Heart right ventricle (tissue), 16 donors: Measurements from ENCODE around the gene DDIT4. TPM values are rescaled to one million over a fixed set of nuclear protein-coding genes. Genes with fewer than 3 reads are reported as not detected.

Experiments used
- ATAC-seq, 8 donors: fragments of 200-7000 bp; cut with Tn5 transposase; one replicate each; pipeline ENCODE4 v1.9.1; 2020; ENCODE audit warnings: mild to moderate bottlenecking in 8 of 8, moderate library complexity in 8 of 8, moderate number of reproducible peaks in 1 of 8
- DNase-seq, 2 donors: peaks; one replicate each; pipeline ENCODE4 v3.0.0-alpha.2; 2020
- H3K27ac ChIP-seq, 10 donors: fragments of 200-600 bp; sonication (generic) in 2 of 10; one replicate each; pipeline versions ENCODE4 v1.5.0 to v1.8.0; 2020 to 2022; ENCODE audit warnings: mild to moderate bottlenecking in 3 of 10
- H3K27me3 ChIP-seq, 7 donors: fragments of 200-600 bp; one replicate each; pipeline ENCODE4 v1.8.0; 2021 to 2022; ENCODE audit warnings: mild to moderate bottlenecking in 2 of 7
- H3K36me3 ChIP-seq, 9 donors: fragments of 200-600 bp; sonication (generic) in 1 of 9; one replicate each; pipeline versions ENCODE4 v1.5.0 to v1.8.0; 2020 to 2022; ENCODE audit warnings: mild to moderate bottlenecking in 2 of 9
- H3K4me1 ChIP-seq, 9 donors: fragments of 200-600 bp; sonication (generic) in 1 of 9; one replicate each; pipeline versions ENCODE4 v1.5.0 to v1.8.0; 2020 to 2022; ENCODE audit warnings: mild to moderate bottlenecking in 4 of 9
- H3K4me3 ChIP-seq, 10 donors: fragments of 200-600 bp; sonication (generic) in 2 of 10; one replicate each; pipeline versions ENCODE4 v1.5.0 to v1.8.0; 2020 to 2022; ENCODE audit warnings: mild to moderate bottlenecking in 7 of 10, moderate library complexity in 2 of 10
- H3K9me3 ChIP-seq, 11 donors: fragments of 200-600 bp in 10 of 11; sonication (generic) in 2 of 11; one replicate each; pipeline versions ENCODE4 v1.5.0 to v1.8.0; 2013 to 2022; ENCODE audit warnings: mild to moderate bottlenecking in 2 of 11, control low read depth in 1 of 11, moderate library complexity in 1 of 11
- WGBS, 2 donors: extraction: QIAGEN DNeasy Blood & Tissue Kit; methylation state at CpG; one replicate each; pipeline ENCODE4 v1.1.7; 2013; ENCODE audit warnings: inconsistent platforms in 1 of 2; 5-methylcytosine and 5-hydroxymethylcytosine counted together
- intact Hi-C, 10 donors: fragments of 100-400 bp; cut with DNase I; formaldehyde crosslinking; loops; one replicate each; pipeline versions ENCODE4 v1.11.1 to v1.14.2; 2022
- polyA plus RNA-seq, 2 donors: library from polyadenylated mRNA; stranded (reverse); fragments of 200-250 nt; gene quantifications; one replicate each; pipeline ENCODE4 v1.2.3, GENCODE V29; 2013
- total RNA-seq, 10 donors: library from RNA; stranded (reverse); fragmentation: NEBNext Ultra II Directional in 3 of 10; extraction: Animal tissue kit (Norgen Biotek cat#: 25700) in 3 of 10; gene quantifications; one replicate each; pipeline versions ENCODE4 v1.2.1 to v1.2.4, GENCODE V29; 2021 to 2023
- TF ChIP-seq, protein P1 (sequence below), 9 donors: fragments of 200-600 bp; sonication (generic) in 2 of 9; IDR thresholded peaks; one replicate each; pipeline versions ENCODE4 v1.5.0 to v1.8.0; 2021 to 2022; ENCODE audit warnings: antibody characterized with exemption in 9 of 9, mild to moderate bottlenecking in 5 of 9, moderate library complexity in 1 of 9
- donor health status: Arrhythmogenic right ventricular cardiomyopathy.
- donor health status: ischemic (EF 13 %, LVEDD 7.1; RV severe dilation, severe dysfunction).
- donor health status: healthy with polysubstance abuse.
- donor health status: DM: no; HTN: yes; CAD: no.
- donor health status: DM: no; HTN: no; CAD: no.
- donor health status: ischemic (EF 25% LVEDD 6.9; RV normal size, moderate dysfunction).
- donor health status: ischemic (EF 25% LVEDD 5.7; RV mildly dilated, moderate dysfunction).
- donor health status: healthy.
- donor health status: DM: yes; HTN: yes; CAD: no.
- donor health status: Ischemic cardiomyopathy.
- donor health status: ischemic (EF 35%, LVEDD 5.7; RV mildly dilated, moderate dysfunction).
- donor health status: nonischemic (EF 11% LVEDD 7.7; RV severe dilation, severe dysfunction).
- donor health status: DM: yes; HTN: yes; CAD: no.
- donor health status: PGD.
- donor health status: ischemic (EF 29% LVEDD 5.4; RV normal size, mild dysfunction).
- donor health status: nonischemic (EF 23%, LVEDD 6.1; RV moderate dilation, normal function).

DDIT4 gene
- total and polyA plus RNA-seq, 12 donors, result 13.6 to 135 (median 39.6) TPM

DNA sequence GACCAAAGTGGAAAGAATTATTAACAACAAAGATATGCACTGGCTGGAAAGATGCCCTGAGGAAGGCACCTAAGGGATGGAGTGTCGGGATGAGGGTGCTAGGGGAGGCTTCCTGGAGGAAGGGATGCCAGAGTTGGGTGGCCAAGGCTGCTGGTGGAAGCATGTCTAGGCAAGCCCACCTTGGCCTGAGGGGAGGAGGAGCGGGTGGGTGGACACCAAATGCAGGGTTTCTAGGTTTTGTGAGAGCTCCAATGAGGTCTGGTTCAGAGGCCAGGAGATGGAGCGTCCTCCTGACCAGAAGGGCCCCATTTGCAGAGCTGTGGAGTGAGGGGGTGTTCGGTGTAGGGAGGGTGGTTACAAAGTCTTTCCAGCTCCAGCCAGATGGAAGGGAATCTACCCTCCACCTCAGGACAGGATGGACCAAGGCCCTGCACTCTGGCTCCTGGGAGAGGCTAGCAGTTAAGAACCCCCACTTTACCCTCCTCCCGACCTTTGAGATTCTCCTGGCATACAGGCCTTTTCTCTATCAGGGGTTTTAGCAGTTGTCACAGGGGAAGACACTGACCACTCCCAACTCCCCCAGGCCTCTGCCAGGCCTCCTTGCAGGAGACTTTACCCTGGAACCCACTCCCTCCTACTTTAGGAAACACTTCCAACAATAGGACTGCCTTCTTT is 3.0 kb upstream of the DDIT4 start:
- 83 to 90% methylated on average over 5 of the region's 5 CpGs for WGBS, 2 donors
- Histone ChIP-seq H3K27me3 (no peaks in the 10 kb centered on the region), H3K4me1 (peaks cover 0 to 39% (median 30%) of the 10 kb centered on the region in 9 donors), H3K27ac (peak overlapping the region in 9 of 10 donors; percentile 21 to 100 (median 94)), H3K4me3 (no peak overlapping the region), H3K36me3 (peaks cover 0 to 15% (median 10%) of the 10 kb centered on the region in 9 donors), H3K9me3 (no peaks in the 10 kb centered on the region)
- intact Hi-C loops, result loop anchor here in 5 of 10 donors (5.0 kb wide), 4 partner anchors 47 to 67 kb away; partner anchors contain the start of genes ANAPC16 (in 1 of the 5) and ASCC1 (in 1 of the 5)
- TF ChIP-seq, protein P1, sequence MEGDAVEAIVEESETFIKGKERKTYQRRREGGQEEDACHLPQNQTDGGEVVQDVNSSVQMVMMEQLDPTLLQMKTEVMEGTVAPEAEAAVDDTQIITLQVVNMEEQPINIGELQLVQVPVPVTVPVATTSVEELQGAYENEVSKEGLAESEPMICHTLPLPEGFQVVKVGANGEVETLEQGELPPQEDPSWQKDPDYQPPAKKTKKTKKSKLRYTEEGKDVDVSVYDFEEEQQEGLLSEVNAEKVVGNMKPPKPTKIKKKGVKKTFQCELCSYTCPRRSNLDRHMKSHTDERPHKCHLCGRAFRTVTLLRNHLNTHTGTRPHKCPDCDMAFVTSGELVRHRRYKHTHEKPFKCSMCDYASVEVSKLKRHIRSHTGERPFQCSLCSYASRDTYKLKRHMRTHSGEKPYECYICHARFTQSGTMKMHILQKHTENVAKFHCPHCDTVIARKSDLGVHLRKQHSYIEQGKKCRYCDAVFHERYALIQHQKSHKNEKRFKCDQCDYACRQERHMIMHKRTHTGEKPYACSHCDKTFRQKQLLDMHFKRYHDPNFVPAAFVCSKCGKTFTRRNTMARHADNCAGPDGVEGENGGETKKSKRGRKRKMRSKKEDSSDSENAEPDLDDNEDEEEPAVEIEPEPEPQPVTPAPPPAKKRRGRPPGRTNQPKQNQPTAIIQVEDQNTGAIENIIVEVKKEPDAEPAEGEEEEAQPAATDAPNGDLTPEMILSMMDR (IDR thresholded peaks at IDR 0.05), result no peak
- ATAC-seq, result no peak
- no peak for DNase-seq

GRCh38 chr10:72272689-72273409 is 875 bp upstream of the DDIT4 start:
- Histone ChIP-seq H3K4me3 (peak overlapping the region; percentile 55 to 96 (median 78)), H3K9me3 (no peaks in the 10 kb centered on the region), H3K27ac (peak overlapping the region; percentile 93 to 100 (median 98)), H3K4me1 (peaks cover 0 to 52% (median 45%) of the 10 kb centered on the region in 9 donors), H3K36me3 (peaks cover 0 to 24% (median 11%) of the 10 kb centered on the region in 9 donors), H3K27me3 (no peaks in the 10 kb centered on the region)
- intact Hi-C loops, result loop anchor here in 7 of 10 donors (1.0 to 5.0 kb wide), 12 partner anchors 13 to 64 kb away; partner anchors contain the start of genes ANAPC16 (in 4 of the 7) and ASCC1 (in 4 of the 7)
- TF ChIP-seq, protein P1 (IDR thresholded peaks at IDR 0.05), result no peak
- peak; percentile 89 to 91 for DNase-seq
- ATAC-seq, result peak; percentile 71 to 83 (median 79)
- 1 to 4% methylated on average over 28 of the region's 28 CpGs for WGBS, 2 donors

GRCh38 chr10:72274213-72274729 is 547 bp downstream of the DDIT4 start:
- intact Hi-C loops, result loop anchor here in 8 of 10 donors (2.0 to 5.0 kb wide), 7 partner anchors 43 to 63 kb away; partner anchors contain the start of genes ANAPC16 (in 1 of the 8) and ASCC1 (in 1 of the 8)
- H3K27me3 ChIP-seq, result no peaks in the 10 kb centered on the region
- H3K27ac ChIP-seq, result peak overlapping the region; percentile 93 to 100 (median 98)
- peaks cover 0 to 52% (median 45%) of the 10 kb centered on the region in 9 donors for H3K4me1 ChIP-seq
- DNase-seq (peak in 1 of 2 donors; percentile 51), ATAC-seq (peak; percentile 0 to 7 (median 1))
- no peaks in the 10 kb centered on the region for H3K9me3 ChIP-seq
- H3K4me3 ChIP-seq, result peak overlapping the region; percentile 55 to 96 (median 82)
- 1% methylated on average over 40 of the region's 40 CpGs for WGBS, 2 donors
- TF ChIP-seq, protein P1 (IDR thresholded peaks at IDR 0.05), result no peak
- H3K36me3 ChIP-seq, result peaks cover 0 to 24% (median 11%) of the 10 kb centered on the region in 9 donors
